ENCODE results near the gene LAMB4. TPM values are rescaled to one million over a fixed set of nuclear protein-coding genes. Genes with fewer than 3 reads are reported as not detected.

LAMB4 gene
- polyA plus RNA-seq, 2 of the 4 experiments (the other 2 are of a cell fraction) = 0.13 to 0.19 TPM

GRCh38 chr7:108132551-108133265 is 2.5 kb upstream of the LAMB4 start:
- 86% methylated on average over 13 of the region's 13 CpGs for WGBS (ENCODE audit: missing lambda C conversion rate)
- H3K9me3 ChIP-seq = no peaks in the 10 kb centered on the region
- H3K4me2 ChIP-seq = no peak overlapping the region
- FAIRE-seq = no peak
- no peak overlapping the region for H3K27ac ChIP-seq
- H3K4me3 ChIP-seq = no peak overlapping the region
- POLR2A ChIA-PET = interaction anchor here (0.8 kb wide), 1 partner anchor 179 kb away, joined by 4 read pairs; no protein-coding TSS in a partner anchor
- no peak for TF ChIP-seq HOXA7 (CRISPR knock-in tag; IDR thresholded peaks at IDR 0.05)
- no peak for TF ChIP-seq EHMT2 (IDR thresholded peaks at IDR 0.05; ENCODE audit: low read depth)
- TF ChIP-seq EP300 (IDR thresholded peaks at IDR 0.05) = no peak
- no peak for TF ChIP-seq NPAS2 (CRISPR knock-in tag; IDR thresholded peaks at IDR 0.05; ENCODE audit: borderline replicate concordance)
- TF ChIP-seq EHF (CRISPR knock-in tag; IDR thresholded peaks at IDR 0.05) = no peak
- TF ChIP-seq CTCF (IDR thresholded peaks at IDR 0.05) = no peak
- H3K4me1 ChIP-seq = no peaks in the 10 kb centered on the region
- no peak for ATAC-seq
- CTCF ChIA-PET = interaction anchor here (0.6 to 2.1 kb wide), 3 partner anchors 10 to 14 kb away, joined by 3 to 11 read pairs (median 4); no protein-coding TSS in a partner anchor
- DNase-seq (ENCODE audit: low read depth in 1 of 2, low spot score in 1 of 2) = no peak

- no peaks in the 10 kb centered on the region for H3K9me3 ChIP-seq
- ChIA-PET POLR2A (no interaction called here), CTCF (interaction anchor here (0.8 to 2.7 kb wide), 3 partner anchors 16 to 113 kb away, joined by 3 to 10 read pairs (median 3); no protein-coding TSS in a partner anchor)
- ATAC-seq (no peak), FAIRE-seq (no peak), DNase-seq (ENCODE audit: low read depth in 1 of 2, low spot score in 1 of 2) (no peak)
- no peak overlapping the region for H3K4me3 ChIP-seq
- 85% methylated on average over 7 of the region's 7 CpGs for WGBS (ENCODE audit: missing lambda C conversion rate)
- H3K4me1 ChIP-seq = no peaks in the 10 kb centered on the region
- TF ChIP-seq HES2 (IDR thresholded peaks at IDR 0.05) (no peak), ZC3H11A (IDR thresholded peaks at IDR 0.05) (no peak), TFCP2L1 (CRISPR knock-in tag; IDR thresholded peaks at IDR 0.05) (no peak), REST (IDR thresholded peaks at IDR 0.05) (no peak), NPAS2 (CRISPR knock-in tag; IDR thresholded peaks at IDR 0.05; ENCODE audit: borderline replicate concordance) (no peak), KDM1A (IDR thresholded peaks at IDR 0.05; ENCODE audit: low read depth) (no peak), CBX8 (IDR thresholded peaks at IDR 0.05) (no peak), FOSL2 (IDR thresholded peaks at IDR 0.05) (no peak), FOSL2 (CRISPR knock-in tag; IDR thresholded peaks at IDR 0.05) (no peak), HMGXB4 (CRISPR knock-in tag; IDR thresholded peaks at IDR 0.05; ENCODE audit: borderline replicate concordance) (no peak), TP53 (CRISPR knock-in tag; IDR thresholded peaks at IDR 0.05) (no peak), CEBPB (IDR thresholded peaks at IDR 0.05) (no peak), EP300 (IDR thresholded peaks at IDR 0.05) (no peak), JUNB (IDR thresholded peaks at IDR 0.05) (no peak), MYC (IDR thresholded peaks at IDR 0.05; ENCODE audit: borderline replicate concordance, low read length) (no peak), SREBF2 (IDR thresholded peaks at IDR 0.05) (no peak), ATOH8 (CRISPR knock-in tag; IDR thresholded peaks at IDR 0.05; ENCODE audit: low read depth) (no peak), MAZ (IDR thresholded peaks at IDR 0.05; ENCODE audit: borderline replicate concordance, low read depth, low read length) (no peak), HOXA7 (CRISPR knock-in tag; IDR thresholded peaks at IDR 0.05) (no peak), RFX5 (IDR thresholded peaks at IDR 0.05) (no peak)
- no peak overlapping the region for H3K27ac ChIP-seq
- H3K4me2 ChIP-seq = no peak overlapping the region
Observed at GRCh38 chr7:108129018-108129965, 869 bp downstream of the LAMB4 start.

Measured in A549 (cell line).